Hematopoietic multipotent progenitor cell treated with erythropoietin and hydrocortisone succinate and interleukin-3 and kit ligand, for 8 days (in vitro differentiated cells): ENCODE data around the gene SKAP1.
A peak's percentile ranks its signal among the peaks of the same experiment; 100 is the strongest.
"Not testable (repeated sequence)": the region's sequence is repeated elsewhere in the genome, so short reads cannot be mapped to it uniquely, and the experiment has no call there.

Experiments
- DNase-seq: peaks from one replicate; pipeline ENCODE4 v3.0.0-alpha.2; 2015

SKAP1 gene

DNA sequence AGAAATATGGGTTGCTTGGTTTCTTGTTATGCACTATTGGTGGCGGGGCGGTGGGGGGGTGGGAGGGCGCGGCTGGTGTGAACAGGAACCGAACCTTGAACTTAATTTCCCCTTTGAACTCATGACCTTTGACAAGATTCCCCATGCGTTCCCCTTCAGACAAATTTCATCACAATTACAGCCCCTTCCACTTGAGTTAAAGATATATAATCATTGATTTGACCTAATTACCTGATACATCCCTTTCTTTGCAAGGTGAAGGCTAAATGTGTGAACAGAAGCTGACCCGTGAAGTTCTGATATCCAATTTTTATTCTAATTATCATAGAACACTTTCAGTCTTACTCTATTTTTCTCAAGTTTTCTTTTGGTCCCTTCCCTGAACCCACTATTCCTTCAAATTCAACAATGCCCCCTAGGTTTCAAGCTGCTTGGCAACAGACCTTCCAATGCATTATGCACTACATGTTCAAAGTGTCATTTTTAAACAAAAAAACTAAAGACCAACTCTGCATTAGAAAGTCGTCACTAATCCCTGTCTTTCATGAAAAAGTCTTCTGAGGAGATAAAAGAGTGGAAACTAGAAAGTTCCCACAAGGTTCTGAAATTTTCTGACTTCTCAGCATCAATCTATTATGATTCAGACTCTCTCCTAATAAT, 116.8 kb downstream of the SKAP1 start:
- no peak for DNase-seq

DNA sequence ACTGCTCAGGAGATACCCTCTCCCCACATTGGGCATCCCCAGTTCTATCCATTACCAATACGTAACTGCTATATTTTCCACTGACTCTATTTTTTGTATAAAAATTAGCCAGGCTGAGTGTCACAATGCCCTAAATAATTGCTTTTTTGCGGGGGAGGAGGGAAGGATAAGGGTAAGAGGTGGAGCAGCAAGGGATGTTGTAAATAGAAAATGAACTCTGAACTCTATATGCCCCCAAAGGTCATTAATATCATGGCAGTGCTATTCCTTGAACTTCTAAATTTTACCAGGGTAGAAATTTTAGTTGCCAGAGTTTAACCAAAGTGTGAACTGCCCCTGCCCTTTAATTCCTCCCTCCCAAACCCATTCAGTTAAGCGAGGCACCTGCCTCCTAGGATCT, 118.7 kb downstream of the SKAP1 start:
- no peak for DNase-seq

- no peak for DNase-seq
Measured at GRCh38 chr17:48310748-48311213, 119.2 kb downstream of the SKAP1 start.

- DNase-seq: no peak
Measured at GRCh38 chr17:48308581-48308980, 121.4 kb downstream of the SKAP1 start.

GRCh38 chr17:48307814-48308411, 122.1 kb downstream of the SKAP1 start:
- peak; percentile 63 for DNase-seq

DNA sequence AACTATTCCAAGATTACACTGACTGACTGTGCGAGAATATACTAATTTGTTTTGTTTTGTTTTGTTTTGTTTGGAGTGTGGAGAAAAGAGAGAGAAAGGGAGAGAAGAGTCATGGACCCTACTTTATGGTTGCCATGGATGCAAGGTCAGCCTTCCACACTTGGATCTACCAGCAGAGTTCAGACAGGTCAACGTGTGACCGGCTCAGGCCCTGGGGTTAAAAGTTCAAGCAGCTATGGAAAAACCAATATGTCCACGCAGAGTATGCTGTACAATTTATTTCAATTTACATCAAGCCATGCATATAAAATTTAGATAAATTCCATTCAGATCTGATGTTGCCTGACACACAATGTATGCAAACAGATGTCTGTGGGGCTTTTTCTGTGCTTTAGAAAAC, 122.8 kb downstream of the SKAP1 start:
- DNase-seq: no peak

GRCh38 chr17:48301002-48301401, 129.0 kb downstream of the SKAP1 start:
- DNase-seq: no peak

- DNase-seq: no peak
Measured at GRCh38 chr17:48299760-48300159, 130.3 kb downstream of the SKAP1 start.

- no peak for DNase-seq
Measured at GRCh38 chr17:48297825-48298224, 132.2 kb downstream of the SKAP1 start.

- no peak for DNase-seq
Measured at GRCh38 chr17:48296453-48296852, 133.6 kb downstream of the SKAP1 start.

GRCh38 chr17:48295362-48296288, 134.4 kb downstream of the SKAP1 start:
- DNase-seq: peak; percentile 20

DNA sequence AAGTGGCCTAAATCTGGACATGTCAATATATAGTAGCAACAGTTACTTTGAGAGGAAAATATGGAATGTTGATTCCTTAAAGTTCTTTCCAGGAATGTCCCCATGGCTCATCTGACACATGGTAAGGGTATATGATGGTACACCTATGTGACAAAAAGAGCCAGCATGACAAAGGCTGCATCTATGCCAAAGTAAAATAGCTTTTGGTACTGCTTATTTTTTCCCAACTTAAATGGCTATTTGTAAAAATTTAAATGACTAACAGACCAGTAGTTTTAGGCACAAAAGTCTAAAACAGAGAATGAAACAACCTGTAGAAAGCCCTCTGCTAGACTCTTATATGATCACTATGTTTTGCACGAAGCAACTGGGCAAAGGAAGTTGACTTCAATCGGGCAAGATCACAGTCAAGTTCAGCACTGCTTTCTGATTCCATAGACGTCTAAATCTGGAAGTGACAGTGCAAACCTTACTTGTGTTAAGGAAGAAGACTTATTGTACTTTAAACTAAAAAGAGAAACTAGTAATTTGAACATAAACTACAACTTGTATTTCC, 135.1 kb downstream of the SKAP1 start:
- no peak for DNase-seq

- no peak for DNase-seq
Measured at GRCh38 chr17:48294020-48294805, 135.8 kb downstream of the SKAP1 start.

DNA sequence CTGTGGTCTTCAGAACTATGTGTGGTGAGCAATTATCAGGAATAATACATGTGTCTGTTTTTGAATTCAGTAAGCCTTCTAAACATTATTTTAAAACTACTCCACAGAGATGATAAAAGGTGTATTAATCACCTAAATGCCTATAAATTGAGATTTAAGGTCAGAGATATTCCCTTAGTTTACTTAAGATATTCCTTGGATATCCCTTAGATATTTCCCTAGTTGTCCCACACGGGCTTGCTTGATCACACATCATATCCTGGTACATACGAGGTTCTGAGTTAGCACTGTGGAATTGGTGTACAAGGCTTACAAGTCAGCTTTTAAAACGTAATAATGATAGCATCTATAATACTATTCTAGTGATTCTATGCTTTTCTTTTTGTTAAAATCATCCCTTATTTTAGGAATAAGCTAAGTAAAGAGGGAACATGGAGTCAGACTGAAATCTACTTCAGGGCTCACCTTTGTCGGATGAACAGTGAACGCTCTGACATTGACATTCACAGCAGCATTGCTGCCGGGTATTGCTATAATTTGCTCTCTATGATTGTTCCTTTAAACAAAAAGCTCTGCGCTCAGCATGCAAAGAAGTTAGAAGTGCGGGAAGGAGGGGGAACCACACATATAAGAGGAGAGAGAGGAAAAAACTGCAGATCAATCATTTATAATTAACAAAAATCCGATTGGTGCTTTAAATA, 136.5 kb downstream of the SKAP1 start:
- DNase-seq: no peak

DNA sequence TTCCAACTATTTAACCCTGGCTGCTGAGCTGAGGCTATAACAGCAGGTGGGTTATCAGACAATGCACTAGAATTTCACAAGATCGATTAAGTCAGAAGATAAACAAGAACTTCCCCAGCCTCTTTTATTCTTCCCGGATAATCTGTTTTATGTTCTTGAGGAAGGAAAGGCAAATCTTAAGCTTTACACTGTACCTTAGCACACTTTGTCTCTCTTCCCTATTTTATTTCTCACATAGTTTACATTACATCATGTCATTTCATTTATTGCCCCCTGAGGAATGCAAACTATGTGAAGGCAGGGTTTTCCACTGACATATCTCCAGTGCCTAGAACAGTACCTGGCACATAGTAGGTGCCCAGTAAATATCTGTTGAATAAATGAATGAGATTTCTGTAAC, 139.6 kb downstream of the SKAP1 start:
- DNase-seq: no peak

GRCh38 chr17:48286917-48287316, 143.1 kb downstream of the SKAP1 start:
- DNase-seq: not testable (repeated sequence)

DNA sequence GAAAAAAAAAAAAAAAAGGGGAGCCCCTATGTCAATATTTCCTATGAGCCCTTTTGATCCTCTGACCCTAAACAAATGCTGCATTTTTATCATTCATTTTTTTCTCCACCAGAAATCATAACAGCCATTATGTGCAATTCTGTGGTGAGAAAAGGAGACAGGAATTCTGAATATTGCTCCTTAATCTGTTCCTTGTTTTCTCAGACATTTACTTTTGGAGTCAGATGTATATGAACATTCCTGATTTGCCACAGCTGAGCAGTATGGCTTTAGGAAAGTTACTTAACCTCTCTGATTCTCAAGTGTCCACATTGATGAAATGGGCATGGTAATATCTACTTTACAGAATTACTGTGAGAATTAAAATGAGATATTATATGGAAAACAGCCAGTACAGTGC, 144.4 kb downstream of the SKAP1 start:
- no peak for DNase-seq

- no peak for DNase-seq
Measured at GRCh38 chr17:48283907-48284306, 146.1 kb downstream of the SKAP1 start.

DNA sequence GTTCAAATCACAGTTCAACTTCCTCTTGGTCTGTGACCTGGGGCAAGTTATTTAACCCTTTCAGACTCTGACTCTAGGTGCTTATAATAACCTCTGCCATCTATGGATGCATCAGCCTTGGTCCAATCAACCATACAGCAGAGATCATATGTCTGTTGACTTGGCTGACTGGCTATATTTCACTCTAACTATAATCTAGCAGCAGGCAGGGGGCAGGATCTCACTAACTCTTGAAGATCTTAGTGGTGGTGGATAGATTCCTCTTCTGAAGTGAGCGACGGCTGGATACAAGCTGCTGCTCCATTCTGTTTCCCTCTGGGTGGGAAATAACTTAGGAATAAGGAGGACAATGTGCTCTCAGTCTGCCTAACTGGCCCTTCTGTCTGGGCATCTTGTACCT, 146.6 kb downstream of the SKAP1 start:
- no peak for DNase-seq

DNA sequence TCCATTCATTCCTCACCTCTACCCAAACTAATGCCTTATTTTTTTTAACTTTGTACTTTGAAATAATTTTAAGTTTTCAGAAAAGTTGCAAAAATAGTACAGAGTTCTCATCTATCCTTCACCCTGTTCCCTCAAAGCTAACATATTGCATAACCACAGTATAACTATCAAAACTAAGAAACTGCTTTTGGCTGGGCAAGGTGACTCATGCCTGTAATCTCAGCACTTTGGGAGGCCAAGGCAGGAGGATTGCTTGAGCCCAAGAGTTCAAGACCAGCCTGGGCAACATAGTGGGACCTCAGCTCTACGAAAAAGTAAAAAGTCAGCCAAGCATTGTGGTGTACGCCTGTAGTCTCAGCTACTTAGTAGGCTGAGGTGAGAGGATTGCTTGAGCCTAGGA, 147.7 kb downstream of the SKAP1 start:
- no peak for DNase-seq

DNA sequence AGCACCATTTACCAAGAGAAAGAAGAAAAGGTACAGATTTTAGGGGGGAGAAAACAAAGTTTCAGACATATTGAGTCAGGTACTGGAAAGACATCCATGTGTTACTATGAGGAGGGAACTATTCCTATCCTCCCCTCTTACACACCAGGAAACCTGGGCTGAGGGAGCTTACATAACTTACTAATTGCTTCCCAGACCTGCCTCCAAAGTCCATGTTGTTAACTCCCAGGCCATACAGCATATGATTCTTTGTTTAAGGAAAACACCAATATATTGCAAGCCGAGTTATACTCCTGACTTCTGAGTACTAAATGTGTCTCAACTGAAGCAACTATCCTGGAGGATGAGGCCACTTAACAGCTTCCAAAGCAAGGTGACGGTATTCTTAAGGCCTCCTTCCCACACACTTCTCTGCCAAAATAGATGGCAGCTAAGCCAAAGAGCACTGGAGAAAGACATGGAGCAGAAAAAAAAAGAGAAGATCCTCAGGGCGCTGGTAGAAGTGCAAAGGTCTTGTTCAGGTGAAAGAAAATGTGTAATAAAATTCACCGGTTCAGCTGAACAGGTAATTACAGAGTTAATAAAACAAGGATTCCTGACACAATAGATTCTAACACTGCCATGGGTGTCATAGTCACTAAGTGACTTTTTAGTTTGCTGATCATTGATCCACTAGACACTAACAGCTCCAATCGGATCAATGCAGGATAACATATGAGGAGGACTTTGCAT, 151.1 kb downstream of the SKAP1 start:
- DNase-seq: no peak
